HEK293 (cell line): Measurements from ENCODE around the gene COL7A1.

Experiments used
- CTCF ChIA-PET: fragments of 350-600 bp; formaldehyde crosslinking; extraction: SDS; loops from one replicate; lab custom pipeline; 2021; ENCODE audit warnings: antibody characterized with exemption; lab: Yijun Ruan, JAX
- POLR2A ChIA-PET: fragments of 300-600 bp; formaldehyde crosslinking; extraction: SDS; loops from one replicate; lab custom pipeline; 2020; ENCODE audit warnings: antibody characterized with exemption, inconsistent platforms; lab: Yijun Ruan, JAX
- H3K27ac ChIP-seq: fragments of 200-500 bp; sonication (Bioruptor generic); 2 replicates; pipeline ENCODE4 v1.5.1; 2014; ENCODE audit warnings: low read depth, low read length, control low read depth, inconsistent platforms; ENCODE audit errors: extremely low read depth
- H3K36me3 ChIP-seq, 2 experiments: fragments of 200-500 bp in 1 of 2; sonication (Bioruptor generic) in 1 of 2; 1 replicate in 1 of 2; 2 replicates in 1 of 2; pipeline ENCODE4 v1.5.1; 2014 to 2017; ENCODE audit warnings: inconsistent platforms in 2 of 2, low read length in 2 of 2; ENCODE audit not compliant: control insufficient read depth in 2 of 2, insufficient read depth in 1 of 2
- H3K4me1 ChIP-seq: fragments of 200-500 bp; sonication (Bioruptor generic); 2 replicates; pipeline ENCODE4 v1.5.1; 2014; ENCODE audit warnings: mild to moderate bottlenecking, low read length, inconsistent platforms; ENCODE audit not compliant: control insufficient read depth, insufficient read depth
- H3K4me3 ChIP-seq: 2 replicates; pipeline ENCODE4 v1.5.1; 2011; ENCODE audit warnings: low read depth, mild to moderate bottlenecking, control low read depth, low read length, moderate library complexity
- H3K9me3 ChIP-seq: fragments of 200-500 bp; sonication (Bioruptor generic); 2 replicates; pipeline ENCODE4 v1.5.1; 2014; ENCODE audit warnings: low read depth, low read length, inconsistent platforms; ENCODE audit not compliant: control insufficient read depth, insufficient read depth
- GFI1B ChIP-seq: fragments of 450-650 bp; formaldehyde crosslinking; IDR thresholded peaks from 2 replicates; pipeline ENCODE4 v1.5.1; 2016; ENCODE audit warnings: missing biosample characterization, missing genetic modification characterization
- HIC1 ChIP-seq: fragments of 450-650 bp; formaldehyde crosslinking; IDR thresholded peaks from 2 replicates; pipeline ENCODE4 v1.5.1; 2016; ENCODE audit warnings: missing biosample characterization, missing genetic modification characterization
- IKZF3 ChIP-seq: fragments of 450-650 bp; IDR thresholded peaks from 2 replicates; pipeline ENCODE4 v1.5.0; 2018; ENCODE audit warnings: missing biosample characterization, mild to moderate bottlenecking, missing genetic modification characterization, moderate library complexity
- ZBTB49 ChIP-seq: fragments of 450-650 bp; formaldehyde crosslinking; IDR thresholded peaks from 2 replicates; pipeline ENCODE4 v1.5.1; 2016; ENCODE audit warnings: missing biosample characterization, missing genetic modification characterization, low read depth
- ZNF114 ChIP-seq: fragments of 450-650 bp; formaldehyde crosslinking; IDR thresholded peaks from 2 replicates; pipeline ENCODE4 v1.5.0; 2017; ENCODE audit warnings: missing biosample characterization, missing genetic modification characterization
- ZNF133 ChIP-seq: fragments of 450-650 bp; formaldehyde crosslinking; IDR thresholded peaks from 2 replicates; pipeline ENCODE4 v1.5.1; 2016; ENCODE audit warnings: missing biosample characterization, missing genetic modification characterization
- ZNF18 ChIP-seq: fragments of 450-650 bp; formaldehyde crosslinking; IDR thresholded peaks from 2 replicates; pipeline ENCODE4 v1.5.1; 2016; ENCODE audit warnings: missing biosample characterization, missing genetic modification characterization
- ZNF239 ChIP-seq: fragments of 450-650 bp; formaldehyde crosslinking; IDR thresholded peaks from 2 replicates; pipeline ENCODE4 v1.5.1; 2016; ENCODE audit warnings: missing biosample characterization, missing genetic modification characterization
- ZNF518A ChIP-seq: fragments of 450-650 bp; formaldehyde crosslinking; conservative IDR thresholded peaks from 2 replicates; pipeline ENCODE4 v1.5.1; 2016; ENCODE audit warnings: low read depth, missing biosample characterization, missing genetic modification characterization
- ZNF580 ChIP-seq: fragments of 450-650 bp; formaldehyde crosslinking; IDR thresholded peaks from 2 replicates; pipeline ENCODE4 v1.5.1; 2016; ENCODE audit warnings: missing biosample characterization, missing genetic modification characterization
- ZNF658 ChIP-seq: fragments of 450-650 bp; formaldehyde crosslinking; IDR thresholded peaks from 2 replicates; pipeline ENCODE4; 2016; ENCODE audit warnings: missing biosample characterization, missing genetic modification characterization
- ZNF701 ChIP-seq: fragments of 450-650 bp; formaldehyde crosslinking; IDR thresholded peaks from 2 replicates; pipeline ENCODE4 v1.5.1; 2016; ENCODE audit warnings: missing biosample characterization, missing genetic modification characterization
- ZXDB ChIP-seq: fragments of 450-650 bp; formaldehyde crosslinking; IDR thresholded peaks from 2 replicates; pipeline ENCODE4 v1.5.1; 2016; ENCODE audit warnings: missing biosample characterization, missing genetic modification characterization

The COL7A1 gene

GRCh38 chr3:48544141-48544540 lies 51.0 kb downstream of the COL7A1 start (continued):
- TF ChIP-seq ZNF658 (tag by site-specific recombination): no peak
- no peak for TF ChIP-seq ZBTB49 (tag by site-specific recombination)
- no peak for TF ChIP-seq ZNF133 (tag by site-specific recombination)
- no peak for TF ChIP-seq ZNF239 (tag by site-specific recombination)
- TF ChIP-seq HIC1 (tag by site-specific recombination): no peak
- no peak for TF ChIP-seq ZNF701 (tag by site-specific recombination)
- no peak for TF ChIP-seq IKZF3 (tag by site-specific recombination)
- no peak for TF ChIP-seq ZNF518A
- TF ChIP-seq ZXDB (tag by site-specific recombination): no peak

GRCh38 chr3:48543271-48543866 lies 51.8 kb downstream of the COL7A1 start:
- no peak overlapping the region for H3K27ac ChIP-seq

More at GRCh38 chr3:48543271-48543866, 51.8 kb downstream of the COL7A1 start:
- Histone ChIP-seq H3K4me3 (no peak overlapping the region), H3K9me3 (no peaks in the 10 kb centered on the region), H3K36me3 (peaks cover 0 to 31% of the 10 kb centered on the region in 2 experiments; a peak in 1 of 3 replicates), H3K4me1 (no peaks in the 10 kb centered on the region)
- ChIA-PET CTCF (interaction anchor here (1.1 kb wide), 1 partner anchor 92 kb away, joined by 4 read pairs; the partner anchor contains the start of gene SLC26A6), POLR2A (no interaction called here)
- no peak for TF ChIP-seq ZNF18 (tag by site-specific recombination)
- no peak for TF ChIP-seq ZNF114
- TF ChIP-seq ZNF580 (tag by site-specific recombination): no peak
- TF ChIP-seq GFI1B (tag by site-specific recombination): no peak
